SH-SY5Y (cell line): Measurements from ENCODE around the gene TMEM132C.

Experiments used
- GATA2 ChIP-seq: IDR thresholded peaks from 2 replicates; pipeline ENCODE4 v1.6.1; 2011; ENCODE audit warnings: mild to moderate bottlenecking, low read depth, low read length
- GATA3 ChIP-seq: IDR thresholded peaks from 2 replicates; pipeline ENCODE4 v1.6.1; 2011; ENCODE audit warnings: low read depth, mild to moderate bottlenecking, low read length, moderate library complexity

- TF ChIP-seq GATA3: no peak
- TF ChIP-seq GATA2: no peak
These were observed 352.3 kb downstream of the TMEM132C start for GRCh38 chr12:128619263-128619662.
